NT2/D1 (cell line): ENCODE data around the gene NOSIP.

Experiments
- YY1 ChIP-seq: IDR thresholded peaks from 2 replicates; pipeline ENCODE4 v1.6.1; 2011; ENCODE audit not compliant: insufficient read length, insufficient read depth
- ZNF274 ChIP-seq: IDR thresholded peaks from 2 replicates; pipeline ENCODE4 v1.6.1; 2011; ENCODE audit warnings: mild to moderate bottlenecking, low read depth, low read length

- TF ChIP-seq YY1 (no peak), ZNF274 (no peak)
These were observed 15.1 kb downstream of the NOSIP start for GRCh38 chr19:49565261-49565660.
